Measurements from ENCODE around the gene STIP1.

The STIP1 gene

GRCh38 chr11:64185693-64186491, at the start of gene STIP1:
Gene STIP1 (plus strand): TSS chr11:64186171. CDS start chr11:64186262, 91 bp downstream.
- DNase-seq (ENCODE audit: low read depth in 1 of 2, low spot score in 1 of 2) = peak; percentile 94 to 97

DNA sequence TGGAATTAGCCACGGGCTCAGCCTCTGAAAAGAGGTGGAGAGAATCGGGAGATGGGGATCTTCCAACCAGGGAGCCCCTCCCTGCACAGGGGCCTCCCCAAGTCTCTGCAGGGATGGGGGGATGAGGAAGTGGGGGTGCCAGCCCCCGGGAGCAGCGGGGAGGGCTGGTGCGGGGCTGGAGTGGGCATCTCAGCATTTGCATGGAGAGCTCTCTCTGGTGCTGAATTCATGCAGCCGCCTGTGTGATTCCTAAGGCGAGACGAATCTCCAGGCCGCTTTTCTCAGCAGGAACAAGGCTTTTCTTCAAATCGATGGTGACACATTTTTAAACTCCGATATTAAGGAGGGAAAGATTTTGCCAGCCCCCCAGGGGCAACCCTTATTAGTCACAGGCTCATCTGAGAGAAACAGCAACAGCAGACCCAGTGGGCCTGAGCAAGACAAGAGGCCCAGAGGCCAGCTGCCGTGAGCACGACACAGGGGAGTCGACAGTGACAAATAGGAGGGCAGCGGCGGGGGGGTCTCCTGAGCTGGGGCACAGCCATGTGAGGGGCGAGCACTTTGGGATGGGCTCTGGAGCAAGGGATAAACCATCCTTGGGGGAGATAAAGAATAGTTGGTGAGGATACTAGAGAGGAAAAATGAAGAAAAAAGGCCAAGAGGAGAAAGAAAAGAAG, 49.1 kb upstream of the STIP1 start:
- DNase-seq (ENCODE audit: low read depth in 1 of 2, low spot score in 1 of 2) = no peak

- no peak for DNase-seq (ENCODE audit: low read depth in 1 of 2, low spot score in 1 of 2)
These were observed 47.6 kb upstream of the STIP1 start for GRCh38 chr11:64138398-64138797.

DNA sequence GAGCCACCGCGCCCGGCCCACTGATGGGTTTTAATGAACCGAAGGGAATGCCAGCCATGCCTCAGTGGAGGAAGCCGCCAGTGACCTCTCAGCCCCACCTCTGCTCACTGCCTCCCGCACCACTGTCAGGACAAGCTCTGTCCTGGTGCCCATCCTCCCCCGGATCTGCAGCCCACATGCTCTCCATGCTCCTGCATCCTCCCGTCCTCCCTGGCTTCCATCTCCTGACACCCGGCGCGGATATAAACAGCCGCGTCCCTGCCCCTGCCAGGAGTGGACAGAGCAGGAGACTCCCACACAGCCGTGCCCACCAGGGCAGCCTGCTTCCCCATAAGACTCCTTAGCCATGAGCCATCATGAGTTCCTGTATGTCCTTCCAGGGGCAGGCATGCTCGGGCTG, 46.9 kb upstream of the STIP1 start:
- DNase-seq (ENCODE audit: low read depth in 1 of 2, low spot score in 1 of 2) = no peak

DNA sequence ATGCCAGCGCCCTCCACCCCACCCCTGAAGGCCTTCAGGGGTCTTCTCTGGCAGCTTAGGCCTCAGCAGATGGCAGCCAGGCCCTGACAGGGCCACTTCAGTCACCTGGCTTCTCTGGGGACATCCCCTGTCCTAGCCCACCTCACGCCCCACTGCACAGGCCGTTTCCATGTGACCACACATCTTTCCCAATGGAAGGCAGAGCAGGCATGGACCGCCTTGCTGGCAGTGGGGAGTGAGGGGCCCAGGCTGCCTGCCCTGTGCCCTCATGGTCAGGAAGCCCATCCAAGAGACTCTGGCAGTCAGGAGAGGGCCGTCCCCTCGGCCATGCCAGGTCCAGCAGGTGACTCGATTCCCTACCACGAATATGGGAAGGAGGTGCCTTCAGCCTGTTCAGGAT, 45.9 kb upstream of the STIP1 start:
- DNase-seq (ENCODE audit: low read depth in 1 of 2, low spot score in 1 of 2) = no peak

DNA sequence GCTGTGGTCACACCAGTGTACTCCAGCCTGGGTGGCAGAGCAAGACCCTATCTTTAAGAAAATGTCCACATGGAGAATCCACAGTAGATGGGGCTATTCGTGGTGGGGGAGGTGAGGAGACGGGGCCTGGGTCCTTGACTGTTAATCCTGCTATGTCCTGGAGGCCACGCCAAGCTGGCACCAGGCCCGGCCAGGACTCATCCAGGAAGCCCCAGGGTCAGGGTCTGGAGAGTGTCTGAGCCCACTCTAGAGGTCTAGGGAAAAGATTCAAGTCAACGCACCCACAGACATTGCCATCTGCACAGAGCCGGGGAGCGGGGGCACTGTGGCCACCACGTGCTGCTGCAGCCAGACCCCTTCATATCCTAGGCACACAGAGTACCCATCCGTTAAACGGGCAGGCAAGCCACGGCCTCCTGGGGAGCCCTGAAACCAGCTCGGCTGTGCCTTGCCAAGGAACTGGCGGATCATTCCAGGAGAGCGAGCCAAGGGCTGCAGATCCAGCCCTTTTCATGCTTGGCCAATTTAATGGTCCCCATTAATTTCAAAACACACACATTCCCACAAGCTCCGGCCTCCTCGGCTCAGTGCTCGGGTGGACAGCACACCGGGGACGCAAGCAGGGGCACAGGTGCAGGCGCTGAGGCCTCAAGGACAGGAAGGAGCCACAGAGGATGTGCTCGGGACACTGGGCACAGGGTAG, 44.7 kb upstream of the STIP1 start:
- no peak for DNase-seq (ENCODE audit: low read depth in 1 of 2, low spot score in 1 of 2)

GRCh38 chr11:64144587-64145472, 41.1 kb upstream of the STIP1 start:
- no peak for DNase-seq (ENCODE audit: low read depth in 1 of 2, low spot score in 1 of 2)

DNA sequence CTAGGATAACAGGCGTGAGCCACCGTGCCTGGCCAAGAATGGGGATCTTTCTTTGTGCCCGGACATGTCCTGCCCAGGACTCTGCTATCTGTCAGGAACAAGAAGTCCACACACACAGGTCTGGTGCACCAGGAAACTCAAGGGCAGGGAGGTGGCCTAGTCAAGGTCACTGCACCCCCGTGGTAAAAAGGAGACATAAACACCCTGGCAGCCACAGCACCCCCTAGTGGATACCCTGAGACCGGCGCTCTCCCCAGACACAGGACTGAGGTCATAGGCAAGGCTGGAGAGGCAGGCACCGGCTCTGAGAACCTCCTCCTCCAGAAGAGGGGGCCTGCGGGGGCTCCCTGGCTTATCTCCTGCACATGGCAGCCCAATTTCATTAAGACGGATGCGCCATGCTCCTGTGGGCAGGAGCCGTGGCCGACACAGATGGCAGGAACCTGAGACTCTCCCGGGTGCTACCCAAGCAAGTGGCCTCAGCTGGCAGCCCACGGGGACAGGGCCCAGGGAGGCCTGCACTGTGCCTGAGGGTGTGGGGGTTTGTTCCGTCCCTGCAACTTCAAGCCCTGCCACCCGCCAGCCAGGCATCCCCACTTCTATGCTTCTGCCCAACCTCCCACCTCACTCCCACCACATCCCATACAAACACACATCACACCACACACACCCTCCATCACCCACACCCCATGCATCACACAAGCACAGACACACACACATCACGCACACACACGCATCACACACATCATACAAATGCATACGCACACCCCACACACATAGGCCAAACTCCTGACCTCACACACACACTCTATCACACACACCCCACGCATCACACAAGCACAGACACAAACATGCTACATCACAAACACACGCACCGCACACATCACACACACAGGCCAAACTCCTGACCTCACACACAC, 39.7 kb upstream of the STIP1 start:
- peak; percentile 24 to 34 for DNase-seq (ENCODE audit: low read depth in 1 of 2, low spot score in 1 of 2)

DNA sequence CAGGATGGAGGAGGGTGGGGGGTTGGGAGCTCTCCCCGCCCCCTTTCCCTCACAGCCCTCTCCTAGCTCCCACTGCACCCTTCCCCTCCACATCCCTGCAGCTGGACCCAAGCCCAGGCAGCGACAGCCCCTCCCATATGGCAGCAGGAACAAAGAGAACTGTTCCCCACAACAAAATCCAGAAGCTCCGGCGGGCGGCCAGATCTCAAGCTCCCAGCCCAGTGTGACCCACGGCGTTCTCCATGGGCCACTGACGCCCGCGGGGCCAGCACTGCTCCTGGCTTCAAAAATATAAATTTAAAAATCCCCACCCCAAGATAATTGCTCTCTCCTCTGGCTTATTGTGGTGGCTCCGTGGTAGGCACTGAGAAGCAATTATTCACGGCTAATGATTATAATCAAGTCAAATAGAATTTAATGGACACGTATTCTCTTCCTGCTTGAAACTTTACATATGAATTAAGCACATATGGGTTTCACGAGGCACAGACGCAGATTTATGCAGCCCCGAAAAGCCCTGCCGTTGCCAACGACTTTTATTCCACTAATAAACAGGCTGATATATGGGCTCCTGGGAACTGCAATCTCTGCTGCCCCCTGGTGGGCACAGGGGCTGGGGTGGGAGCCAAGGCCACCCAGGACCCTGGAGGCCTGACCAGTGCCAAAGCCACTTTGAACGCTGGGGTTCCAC, 37.6 kb upstream of the STIP1 start:
- DNase-seq (ENCODE audit: low read depth in 1 of 2, low spot score in 1 of 2) = peak; percentile 53 to 64

DNA sequence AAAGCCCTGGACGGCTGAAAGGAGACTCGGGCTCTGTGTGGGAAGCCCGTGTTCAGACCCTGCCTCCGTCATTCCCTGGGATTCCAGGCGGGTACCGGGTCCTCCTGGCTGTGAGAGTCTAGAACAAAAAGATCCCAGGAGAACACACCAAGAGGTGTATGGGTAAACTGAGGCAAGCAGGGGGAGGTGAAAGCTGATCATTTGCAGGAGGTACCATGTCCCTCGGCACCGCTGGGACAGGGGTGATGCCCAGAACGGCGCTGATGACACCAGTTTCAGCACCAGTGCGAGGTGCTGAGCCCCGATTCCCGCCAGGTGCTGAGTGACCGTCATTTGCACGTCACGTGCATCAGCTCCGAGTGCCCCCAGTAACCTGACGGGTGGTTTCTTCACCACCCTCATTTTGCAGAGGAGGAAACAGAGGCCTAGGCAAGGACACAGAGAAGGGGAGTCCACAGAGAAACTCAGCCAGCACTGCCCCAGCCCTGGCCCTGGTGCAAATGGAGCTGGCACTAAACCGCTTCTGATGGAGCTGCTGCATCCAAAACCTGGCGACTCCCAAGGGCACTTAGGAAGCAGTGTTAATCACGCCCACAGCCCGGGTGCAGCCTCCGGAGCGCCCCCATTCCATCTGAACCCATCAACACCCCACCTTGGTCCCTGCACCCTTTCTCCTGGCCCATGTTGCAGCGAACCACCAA, 36.9 kb upstream of the STIP1 start:
- no peak for DNase-seq (ENCODE audit: low read depth in 1 of 2, low spot score in 1 of 2)

- DNase-seq (ENCODE audit: low read depth in 1 of 2, low spot score in 1 of 2) = no peak
These were observed 35.9 kb upstream of the STIP1 start for GRCh38 chr11:64150051-64150450.

GRCh38 chr11:64150481-64151239, 35.3 kb upstream of the STIP1 start:
- no peak for DNase-seq (ENCODE audit: low read depth in 1 of 2, low spot score in 1 of 2)

DNA sequence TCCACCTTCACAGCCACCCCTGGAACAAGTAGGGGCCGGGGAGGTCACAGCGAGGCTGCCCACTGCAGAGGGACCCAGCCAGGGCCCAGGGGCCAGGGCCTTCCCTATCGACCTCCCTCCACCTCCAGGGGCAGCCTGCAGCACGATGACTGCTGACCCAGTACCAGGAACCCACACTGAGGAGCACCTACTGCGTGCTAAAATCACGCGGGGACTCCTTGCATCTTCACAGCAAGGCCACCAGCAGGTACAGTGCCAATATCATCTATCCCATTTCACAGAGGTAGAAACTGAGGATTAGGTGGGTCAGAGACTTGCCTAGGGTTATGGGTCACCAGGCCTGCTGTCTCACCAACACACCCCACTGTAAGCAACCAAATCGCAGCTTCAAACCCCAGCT, 34.6 kb upstream of the STIP1 start:
- DNase-seq (ENCODE audit: low read depth in 1 of 2, low spot score in 1 of 2) = no peak

DNA sequence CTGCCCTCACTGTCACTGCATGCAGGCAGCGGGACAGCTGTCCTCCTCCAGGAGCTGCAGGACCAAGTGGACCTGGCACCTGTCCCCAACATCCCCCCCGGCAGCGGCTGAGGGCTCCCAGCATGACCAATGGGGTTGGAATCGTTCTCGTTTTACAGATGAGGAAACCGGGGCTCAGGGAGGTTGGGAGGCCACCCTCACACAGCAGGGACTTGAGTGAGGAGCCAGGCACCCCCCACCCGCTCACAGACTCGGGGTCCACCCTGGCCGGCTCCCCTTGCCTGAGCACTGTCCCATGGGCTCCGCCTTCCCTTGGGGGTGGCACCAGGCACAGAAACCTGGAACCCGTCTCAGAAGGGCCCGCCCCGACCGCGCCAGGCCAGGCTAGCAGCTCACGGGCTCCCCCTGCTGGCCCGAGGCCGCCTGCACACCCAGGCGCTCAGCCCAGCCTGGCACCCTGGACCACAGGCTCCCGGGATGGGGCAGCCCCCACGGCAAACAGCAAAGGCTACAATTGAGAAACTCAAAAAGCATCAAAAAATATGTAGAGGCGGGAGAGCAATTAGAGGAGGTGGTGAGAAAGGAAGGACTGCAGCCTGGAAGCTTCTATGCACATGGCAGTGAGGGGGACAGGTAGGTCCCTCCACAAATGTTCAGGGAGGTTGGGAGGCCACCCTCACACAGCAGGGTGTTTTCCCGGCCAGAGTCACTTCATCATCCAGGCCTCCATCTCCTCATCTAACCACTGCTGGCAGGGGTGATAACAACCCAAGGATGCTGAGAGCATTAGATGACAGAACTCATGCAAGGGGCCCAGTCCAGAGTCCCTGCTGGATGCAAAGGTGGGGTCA, 32.9 kb upstream of the STIP1 start:
- DNase-seq (ENCODE audit: low read depth in 1 of 2, low spot score in 1 of 2) = peak; percentile 50 to 64

DNA sequence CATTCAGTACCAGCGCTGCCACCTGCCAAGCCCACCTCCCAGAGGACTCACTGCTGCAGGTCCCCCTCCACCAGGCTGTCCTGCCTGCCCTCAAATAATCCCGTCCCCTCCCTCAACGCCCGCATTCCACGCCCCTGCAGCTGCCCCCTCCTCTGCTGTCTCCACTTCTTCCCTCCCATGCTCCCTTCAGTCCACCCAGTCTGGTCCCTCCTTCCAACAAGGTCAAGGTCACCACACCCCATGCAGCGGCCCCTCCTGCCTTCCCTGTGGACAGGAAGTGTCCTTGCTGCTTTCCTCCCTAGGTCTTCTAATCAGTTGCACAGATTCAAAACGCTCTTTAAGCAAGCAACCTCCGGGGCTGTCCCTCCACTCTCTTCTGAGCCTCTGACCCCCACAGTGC, 32.2 kb upstream of the STIP1 start:
- no peak for DNase-seq (ENCODE audit: low read depth in 1 of 2, low spot score in 1 of 2)

GRCh38 chr11:64156235-64157011, 29.5 kb upstream of the STIP1 start:
- no peak for DNase-seq (ENCODE audit: low read depth in 1 of 2, low spot score in 1 of 2)

All from stimulated activated CD4-positive, alpha-beta T cell treated with anti-CD3 and anti-CD28 coated beads, Interleukin-15, amount 100 ng/mL, for 1 hour (primary cell).